PC-9 (cell line): ENCODE data around the gene PRRX2. TPM values are rescaled to one million over a fixed set of nuclear protein-coding genes. Genes with fewer than 3 reads are reported as not detected.
A peak's percentile ranks its signal among the peaks of the same experiment; 100 is the strongest.

Experiments used
- BruUV-seq: library from RNA; stranded (reverse); fragments of 400-500 nt; replicated peaks from 2 replicates; lab custom pipeline; 2021; lab: Mats Ljungman, UMichigan
- CTCF ChIA-PET: fragments of 300-600 bp; sonication (Branson Sonifier 250); formaldehyde crosslinking; loops from one replicate; lab custom pipeline; 2022; ENCODE audit warnings: antibody characterized with exemption; lab: Charles Lee
- POLR2A ChIA-PET: fragments of 300-600 bp; sonication (Branson Sonifier 250); formaldehyde crosslinking; loops from one replicate; lab custom pipeline; 2022; ENCODE audit warnings: antibody characterized with exemption; ENCODE audit not compliant: unreplicated experiment; lab: Charles Lee
- DNase-seq, 2 experiments: peaks; one replicate each; pipeline versions ENCODE4 v3.0.0 to v3.0.0-alpha.2; 2015 to 2022; ENCODE audit warnings: mixed read lengths in 1 of 2
- H2AFZ ChIP-seq: fragments of 200-600 bp; sonication (generic); 2 replicates; pipeline ENCODE4 v1.8.1; 2017; ENCODE audit warnings: antibody characterized with exemption
- H3F3A ChIP-seq: fragments of 200-600 bp; sonication (generic); 2 replicates; pipeline ENCODE4 v1.8.1; 2017; ENCODE audit warnings: antibody characterized with exemption, mild to moderate bottlenecking, low read depth; ENCODE audit not compliant: insufficient read depth
- H3K27ac ChIP-seq: fragments of 200-600 bp; sonication (generic); 2 replicates; pipeline ENCODE4 v1.6.1; 2016; ENCODE audit warnings: mixed run types
- H3K27me3 ChIP-seq: fragments of 200-600 bp; sonication (generic); 2 replicates; pipeline ENCODE4 v1.6.1; 2016; ENCODE audit warnings: low read depth, mixed run types; ENCODE audit not compliant: insufficient read depth
- H3K36me3 ChIP-seq: fragments of 200-600 bp; sonication (generic); 2 replicates; pipeline ENCODE4 v1.6.1; 2016; ENCODE audit warnings: low read depth, mixed run types
- H3K4me1 ChIP-seq: fragments of 200-600 bp; sonication (generic); replicated peaks from 2 replicates; pipeline ENCODE4 v1.6.1; 2016; ENCODE audit warnings: mixed run types; ENCODE audit not compliant: insufficient read depth
- H3K4me2 ChIP-seq: fragments of 200-600 bp; sonication (generic); 2 replicates; pipeline ENCODE4 v1.6.1; 2017; ENCODE audit warnings: mixed run types
- H3K4me3 ChIP-seq: fragments of 200-600 bp; sonication (generic); 2 replicates; pipeline ENCODE4 v1.6.1; 2016; ENCODE audit warnings: mixed run types
- H3K79me2 ChIP-seq: fragments of 200-600 bp; sonication (generic); 2 replicates; pipeline ENCODE4 v1.6.1; 2017; ENCODE audit warnings: low read depth, mixed run types
- H3K9me2 ChIP-seq: fragments of 200-600 bp; sonication (generic); 2 replicates; pipeline ENCODE4 v1.8.1; 2017; ENCODE audit warnings: mild to moderate bottlenecking; ENCODE audit not compliant: insufficient read depth
- H3K9me3 ChIP-seq: fragments of 200-600 bp; sonication (generic); 2 replicates; pipeline ENCODE4 v1.8.1; 2016; ENCODE audit warnings: low read depth; ENCODE audit not compliant: insufficient read depth
- H4K20me1 ChIP-seq: fragments of 200-600 bp; sonication (generic); 2 replicates; pipeline ENCODE4 v1.8.1; 2017; ENCODE audit not compliant: insufficient read depth
- EZH2 ChIP-seq: fragments of 200-600 bp; sonication (generic); IDR thresholded peaks from 2 replicates; pipeline ENCODE4 v1.8.0; 2017; ENCODE audit warnings: antibody characterized with exemption, low read depth
- intact Hi-C: fragments of 100-400 bp; cut with micrococcal nuclease; formaldehyde crosslinking; loops from one replicate; pipeline ENCODE4 v1.10.0; 2022; ENCODE audit not compliant: unreplicated experiment
- total RNA-seq: library from RNA; stranded (reverse); gene quantifications from 2 replicates; pipeline ENCODE4 v1.2.3, GENCODE V29; 2021
- TF ChIP-seq, protein P1 (sequence below): fragments of 200-600 bp; sonication (generic); conservative IDR thresholded peaks from 2 replicates; pipeline ENCODE4 v1.6.1; 2017; ENCODE audit warnings: mixed run types, antibody characterized with exemption, mild to moderate bottlenecking, moderate library complexity

The PRRX2 gene
- total RNA-seq, 1 experiment from 2014 or later: 0.98 TPM

DNA sequence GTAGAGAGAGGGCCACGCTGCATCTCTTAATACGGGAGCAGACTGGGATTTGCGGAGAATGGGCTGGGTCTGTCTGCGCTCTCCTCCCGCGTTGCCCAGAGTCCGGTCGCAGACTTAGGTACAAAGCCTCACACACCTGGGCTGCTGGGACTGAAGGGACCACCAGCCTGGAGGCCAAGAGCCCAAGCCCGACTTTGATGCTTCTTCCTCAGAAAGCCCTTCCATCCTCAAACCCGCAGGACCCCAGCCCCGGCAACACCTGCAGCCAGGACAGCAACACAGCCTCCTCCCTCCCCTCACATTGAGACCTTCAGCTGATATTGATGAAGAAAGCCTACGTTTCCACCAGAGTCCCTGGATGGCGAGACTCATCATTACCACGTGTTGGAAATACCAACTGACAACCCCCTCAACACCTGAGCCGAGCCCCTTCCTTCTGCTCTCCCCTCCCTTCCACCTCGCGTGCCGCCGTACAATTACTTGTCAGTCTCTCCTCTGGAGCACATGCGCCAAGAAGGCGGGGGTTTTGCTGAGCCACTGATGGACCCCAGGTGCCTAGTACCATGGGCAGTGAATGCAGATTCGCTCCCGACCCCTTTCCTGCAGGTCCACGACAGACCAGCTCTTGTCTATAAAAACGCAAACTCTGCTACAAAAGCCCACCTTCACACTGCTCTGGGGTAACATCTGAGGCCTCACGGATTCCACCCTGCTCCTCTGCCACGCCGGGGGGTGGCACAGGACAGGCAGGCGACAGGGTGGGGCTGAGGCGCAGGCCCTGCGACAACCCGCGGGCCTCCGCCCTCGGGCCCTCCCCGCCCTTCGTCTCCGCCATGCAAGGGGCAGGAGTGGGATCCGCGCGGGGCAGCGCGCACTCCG, 24.3 kb upstream of the PRRX2 start:
- Histone ChIP-seq H3K4me3 (peak overlapping the region; percentile 96), H4K20me1 (peaks cover 28% of the 10 kb centered on the region), H3K9me3 (no peaks in the 10 kb centered on the region), H3K27me3 (no peaks in the 10 kb centered on the region), H3K36me3 (no peaks in the 10 kb centered on the region), H3K4me2 (peak overlapping the region; percentile 93), H2AFZ (peak overlapping the region; percentile 79; the same call in 1 of the 2 replicates), H3K9me2 (no peaks in the 10 kb centered on the region), H3K4me1 (peaks cover 8% of the 10 kb centered on the region), H3K79me2 (peaks cover 26% of the 10 kb centered on the region), H3K27ac (no peak overlapping the region), H3F3A (peaks cover 28% of the 10 kb centered on the region)
- BruUV-seq: TSS peak; percentile 22
- DNase-seq: no peak
- intact Hi-C loops: loop anchor here (5.0 kb wide), 2 partner anchors 456 to 1041 kb away; no protein-coding TSS in a partner anchor
- CTCF ChIA-PET: no interaction called here
- POLR2A ChIA-PET: interaction anchor here (0.7 kb wide), 1 partner anchor 403 kb away, joined by 8 read pairs; no protein-coding TSS in a partner anchor
- no peak for TF ChIP-seq EZH2
- TF ChIP-seq, protein P1, sequence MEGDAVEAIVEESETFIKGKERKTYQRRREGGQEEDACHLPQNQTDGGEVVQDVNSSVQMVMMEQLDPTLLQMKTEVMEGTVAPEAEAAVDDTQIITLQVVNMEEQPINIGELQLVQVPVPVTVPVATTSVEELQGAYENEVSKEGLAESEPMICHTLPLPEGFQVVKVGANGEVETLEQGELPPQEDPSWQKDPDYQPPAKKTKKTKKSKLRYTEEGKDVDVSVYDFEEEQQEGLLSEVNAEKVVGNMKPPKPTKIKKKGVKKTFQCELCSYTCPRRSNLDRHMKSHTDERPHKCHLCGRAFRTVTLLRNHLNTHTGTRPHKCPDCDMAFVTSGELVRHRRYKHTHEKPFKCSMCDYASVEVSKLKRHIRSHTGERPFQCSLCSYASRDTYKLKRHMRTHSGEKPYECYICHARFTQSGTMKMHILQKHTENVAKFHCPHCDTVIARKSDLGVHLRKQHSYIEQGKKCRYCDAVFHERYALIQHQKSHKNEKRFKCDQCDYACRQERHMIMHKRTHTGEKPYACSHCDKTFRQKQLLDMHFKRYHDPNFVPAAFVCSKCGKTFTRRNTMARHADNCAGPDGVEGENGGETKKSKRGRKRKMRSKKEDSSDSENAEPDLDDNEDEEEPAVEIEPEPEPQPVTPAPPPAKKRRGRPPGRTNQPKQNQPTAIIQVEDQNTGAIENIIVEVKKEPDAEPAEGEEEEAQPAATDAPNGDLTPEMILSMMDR: no peak

DNA sequence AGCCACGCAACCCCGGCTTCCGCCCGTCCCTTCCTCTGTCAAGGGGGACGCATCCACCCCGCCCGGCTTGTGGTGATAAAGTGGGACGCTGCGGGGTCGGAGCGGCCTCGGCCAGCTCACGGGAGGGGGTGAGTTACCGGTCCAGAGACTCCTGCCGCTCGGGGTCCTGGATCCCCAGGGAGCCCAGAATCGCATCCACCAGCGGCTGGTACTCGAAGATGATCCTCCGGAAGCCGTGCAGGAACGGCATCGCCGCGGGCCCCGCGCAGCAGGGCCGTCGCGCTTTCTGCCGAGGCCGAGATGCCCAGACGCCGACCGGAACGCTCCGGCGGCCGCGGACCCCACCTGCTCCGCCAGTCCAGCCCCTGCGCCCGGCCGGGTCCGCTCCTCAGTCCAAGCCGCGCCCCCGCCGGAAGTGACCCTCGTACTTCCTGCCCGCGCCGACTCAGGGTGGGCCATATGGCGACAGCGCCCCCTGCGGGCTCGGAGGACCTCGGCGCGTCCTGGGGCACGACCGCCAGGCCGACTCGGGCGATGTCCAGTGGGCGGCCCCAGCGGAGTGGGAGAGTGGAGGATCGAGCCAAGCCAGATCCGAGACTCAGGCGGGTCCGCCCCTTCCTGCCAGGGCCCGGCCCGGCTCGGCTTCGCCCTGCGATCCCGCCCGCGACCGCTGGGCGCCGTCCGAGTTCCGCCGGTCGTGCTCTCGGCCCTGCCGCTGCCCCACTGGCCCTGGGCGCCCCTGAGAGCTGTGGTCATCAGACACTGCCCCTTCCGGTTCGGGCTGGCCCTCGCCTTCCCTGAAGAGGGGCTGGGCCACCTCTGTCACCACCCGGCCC, 23.5 kb upstream of the PRRX2 start, which contains the start of gene ASB6:
ASB6 (minus strand) TSS at position 402 of the 836 bp plus-strand sequence; CDS start at position 250, 152 bp downstream.
- Histone ChIP-seq H3K79me2 (peaks cover 26% of the 10 kb centered on the region), H3K27ac (no peak within 1 kb of the TSS), H3K27me3 (no peaks in the 10 kb centered on the region), H3K4me2 (peak within 1 kb of the TSS; percentile 93), H3K9me3 (no peaks in the 10 kb centered on the region), H3K36me3 (no peaks in the 10 kb centered on the region), H3K4me3 (peak within 1 kb of the TSS; percentile 96), H2AFZ (peak within 1 kb of the TSS; percentile 79), H3K4me1 (peaks cover 8% of the 10 kb centered on the region), H3F3A (peaks cover 21% of the 10 kb centered on the region), H4K20me1 (peaks cover 22% of the 10 kb centered on the region), H3K9me2 (no peaks in the 10 kb centered on the region)
- CTCF ChIA-PET: interaction anchor here (0.6 to 1.0 kb wide), 2 partner anchors 85 to 96 kb away, joined by 3 read pairs; no protein-coding TSS in a partner anchor
- POLR2A ChIA-PET: interaction anchor here (0.7 kb wide), 1 partner anchor 404 kb away, joined by 8 read pairs; no protein-coding TSS in a partner anchor
- no TSS peak for BruUV-seq
- intact Hi-C loops: loop anchor here (1.0 to 5.0 kb wide), 6 partner anchors 96 to 1040 kb away; no protein-coding TSS in a partner anchor
- TF ChIP-seq, protein P1: peak; percentile 96
- TF ChIP-seq EZH2: no peak
- DNase-seq: peak; percentile 81 to 100

DNA sequence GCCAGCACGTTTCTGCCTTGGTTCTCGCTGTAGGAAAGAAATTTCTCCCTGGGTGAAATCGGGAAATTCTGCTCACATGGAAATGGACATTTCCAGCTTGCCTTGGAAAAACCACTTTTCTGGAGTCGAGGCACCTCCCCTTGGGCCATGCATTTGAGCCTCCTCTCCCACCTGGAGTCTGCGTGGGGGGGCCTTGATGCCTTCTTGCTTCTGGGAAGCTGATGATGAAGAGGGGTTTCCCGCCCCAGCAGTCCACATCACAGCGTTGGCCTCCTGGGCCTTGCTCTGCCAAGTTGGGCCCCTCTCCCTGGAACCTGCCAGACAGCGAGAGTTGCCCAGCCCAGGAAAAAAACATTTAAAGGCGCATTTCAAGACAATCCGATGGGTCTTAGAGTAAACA, 21.7 kb upstream of the PRRX2 start:
- Histone ChIP-seq H3K27me3 (no peaks in the 10 kb centered on the region), H2AFZ (no peak overlapping the region), H3K9me3 (no peaks in the 10 kb centered on the region), H3K4me3 (no peak overlapping the region), H3K4me1 (peaks cover 8% of the 10 kb centered on the region), H3K79me2 (peaks cover 26% of the 10 kb centered on the region), H3K36me3 (no peaks in the 10 kb centered on the region), H3K4me2 (no peak overlapping the region), H4K20me1 (peaks cover 13% of the 10 kb centered on the region), H3F3A (peaks cover 13% of the 10 kb centered on the region; the same call in 1 of the 2 replicates), H3K27ac (no peak overlapping the region), H3K9me2 (no peaks in the 10 kb centered on the region)
- no peak for DNase-seq
- no TSS peak for BruUV-seq
- ChIA-PET CTCF (interaction anchor here (0.7 kb wide), 1 partner anchor 15 kb away, joined by 3 read pairs; no protein-coding TSS in a partner anchor), POLR2A (no interaction called here)
- intact Hi-C loops: loop anchor here (2.0 to 5.0 kb wide), 3 partner anchors 243 to 1039 kb away; no protein-coding TSS in a partner anchor
- TF ChIP-seq EZH2: no peak
- TF ChIP-seq, protein P1: no peak
